Upper lobe of left lung (tissue), 6 donors: Measurements from ENCODE around the gene C6orf163. TPM values are rescaled to one million over a fixed set of nuclear protein-coding genes. Genes with fewer than 3 reads are reported as not detected.

Experiments
- ATAC-seq, 2 donors: fragments of 200-7000 bp; cut with Tn5 transposase; one replicate each; pipeline ENCODE4 v1.9.1; 2022; ENCODE audit warnings: mild to moderate bottlenecking in 2 of 2, moderate library complexity in 2 of 2; ENCODE audit not compliant: low FRiP score in 2 of 2
- DNase-seq, 2 donors: peaks; one replicate each; pipeline ENCODE4 v3.0.0-alpha.2; 2019 to 2020
- H3K27ac ChIP-seq, 4 donors: fragments of 200-600 bp; sonication (generic); one replicate each; pipeline ENCODE4 v1.5.1; 2016 to 2019
- H3K27me3 ChIP-seq, 4 donors: fragments of 200-600 bp; sonication (generic); one replicate each; pipeline ENCODE4 v1.5.1; 2017 to 2019
- H3K36me3 ChIP-seq, 4 donors: fragments of 200-600 bp; sonication (generic); one replicate each; pipeline ENCODE4 v1.5.1; 2016 to 2019
- H3K4me1 ChIP-seq, 4 donors: fragments of 200-600 bp; sonication (generic); one replicate each; pipeline ENCODE4 v1.5.1; 2018 to 2019
- H3K4me3 ChIP-seq, 4 donors: fragments of 200-600 bp; sonication (generic); one replicate each; pipeline ENCODE4 v1.5.1; 2017 to 2019; ENCODE audit warnings: mild to moderate bottlenecking in 2 of 4, moderate library complexity in 1 of 4
- H3K9me3 ChIP-seq, 4 donors: fragments of 200-600 bp; sonication (generic); one replicate each; pipeline ENCODE4 v1.5.1; 2018 to 2019
- EP300 ChIP-seq, 4 donors: sonication (generic); formaldehyde crosslinking; IDR thresholded peaks; one replicate each; pipeline ENCODE4 v1.5.1; 2017; ENCODE audit warnings: antibody characterized with exemption in 4 of 4, control low read depth in 2 of 4
- POLR2A ChIP-seq, 4 donors: fragments of 450-650 bp; IDR thresholded peaks; one replicate each; pipeline ENCODE4 v1.5.1; 2016 to 2017; ENCODE audit warnings: antibody characterized with exemption in 4 of 4, mild to moderate bottlenecking in 2 of 4
- POLR2AphosphoS5 ChIP-seq, 2 donors: sonication (generic); formaldehyde crosslinking; IDR thresholded peaks; one replicate each; pipeline ENCODE4 v1.5.1; 2017; ENCODE audit warnings: antibody characterized with exemption in 2 of 2
- WGBS, 2 donors: methylation state at CpG; one replicate each; pipeline ENCODE4 v1.1.5; 2017 to 2018; 5-methylcytosine and 5-hydroxymethylcytosine counted together
- total RNA-seq, 6 donors: library from RNA; depleted of rRNA in 4 of 6; stranded (reverse); fragments of >200 nt in 4 of 6; gene quantifications; one replicate each; pipeline versions ENCODE4 v1.1.0 to v1.2.1, GENCODE V29; 2016 to 2021
- TF ChIP-seq, protein P1 (sequence below), 6 experiments: fragments of 450-650 bp in 4 of 6; fragments of 200-600 bp in 2 of 6; sonication (generic) in 2 of 6; IDR thresholded peaks; one replicate each; pipeline ENCODE4 v1.5.1; 2016 to 2019; ENCODE audit warnings: antibody characterized with exemption in 6 of 6
- donor health status: DM: no; HTN: no; CAD: no; lungs with moderate emphysema.
- donor health status: DM: no; HTN: yes; CAD: no; lungs with severe emphysema.

C6orf163 gene
- total RNA-seq, 6 donors from 2014 or later = 1.6 to 7.3 (median 2.1) TPM

DNA sequence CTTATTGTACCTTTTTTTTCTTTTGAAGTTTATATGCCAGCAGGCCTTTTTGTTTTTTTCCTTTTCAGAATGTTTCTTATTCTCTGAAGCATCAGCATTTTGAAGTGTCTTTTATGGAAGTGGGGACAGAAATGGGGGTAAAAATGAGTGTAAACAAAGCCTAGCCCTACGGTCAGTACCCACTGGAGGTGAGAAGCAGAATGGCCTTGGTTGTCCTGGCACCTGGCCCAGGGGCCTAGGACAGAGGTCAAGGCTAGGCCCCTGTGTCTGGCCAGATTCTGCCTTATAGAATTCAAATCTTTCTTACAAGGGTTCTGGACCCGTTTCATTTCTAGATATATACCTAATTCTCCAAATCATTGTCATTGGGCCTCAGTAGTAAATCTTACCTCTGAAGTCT is 3.5 kb upstream of the C6orf163 start:
- Histone ChIP-seq H3K36me3 (peaks cover 0 to 4% (median 0%) of the 10 kb centered on the region in 4 donors), H3K27ac (no peak overlapping the region), H3K9me3 (no peaks in the 10 kb centered on the region), H3K4me3 (no peak overlapping the region), H3K27me3 (no peaks in the 10 kb centered on the region), H3K4me1 (no peaks in the 10 kb centered on the region)
- ATAC-seq (no peak), DNase-seq (no peak)
- TF ChIP-seq POLR2AphosphoS5 (IDR thresholded peaks at IDR 0.05) = no peak
- TF ChIP-seq, protein P1, sequence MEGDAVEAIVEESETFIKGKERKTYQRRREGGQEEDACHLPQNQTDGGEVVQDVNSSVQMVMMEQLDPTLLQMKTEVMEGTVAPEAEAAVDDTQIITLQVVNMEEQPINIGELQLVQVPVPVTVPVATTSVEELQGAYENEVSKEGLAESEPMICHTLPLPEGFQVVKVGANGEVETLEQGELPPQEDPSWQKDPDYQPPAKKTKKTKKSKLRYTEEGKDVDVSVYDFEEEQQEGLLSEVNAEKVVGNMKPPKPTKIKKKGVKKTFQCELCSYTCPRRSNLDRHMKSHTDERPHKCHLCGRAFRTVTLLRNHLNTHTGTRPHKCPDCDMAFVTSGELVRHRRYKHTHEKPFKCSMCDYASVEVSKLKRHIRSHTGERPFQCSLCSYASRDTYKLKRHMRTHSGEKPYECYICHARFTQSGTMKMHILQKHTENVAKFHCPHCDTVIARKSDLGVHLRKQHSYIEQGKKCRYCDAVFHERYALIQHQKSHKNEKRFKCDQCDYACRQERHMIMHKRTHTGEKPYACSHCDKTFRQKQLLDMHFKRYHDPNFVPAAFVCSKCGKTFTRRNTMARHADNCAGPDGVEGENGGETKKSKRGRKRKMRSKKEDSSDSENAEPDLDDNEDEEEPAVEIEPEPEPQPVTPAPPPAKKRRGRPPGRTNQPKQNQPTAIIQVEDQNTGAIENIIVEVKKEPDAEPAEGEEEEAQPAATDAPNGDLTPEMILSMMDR (IDR thresholded peaks at IDR 0.05) = no peak
- no peak for TF ChIP-seq POLR2A (IDR thresholded peaks at IDR 0.05)
- TF ChIP-seq EP300 (IDR thresholded peaks at IDR 0.05) = no peak
- 87 to 93% methylated on average over 2 of the region's 2 CpGs for WGBS, 2 donors

DNA sequence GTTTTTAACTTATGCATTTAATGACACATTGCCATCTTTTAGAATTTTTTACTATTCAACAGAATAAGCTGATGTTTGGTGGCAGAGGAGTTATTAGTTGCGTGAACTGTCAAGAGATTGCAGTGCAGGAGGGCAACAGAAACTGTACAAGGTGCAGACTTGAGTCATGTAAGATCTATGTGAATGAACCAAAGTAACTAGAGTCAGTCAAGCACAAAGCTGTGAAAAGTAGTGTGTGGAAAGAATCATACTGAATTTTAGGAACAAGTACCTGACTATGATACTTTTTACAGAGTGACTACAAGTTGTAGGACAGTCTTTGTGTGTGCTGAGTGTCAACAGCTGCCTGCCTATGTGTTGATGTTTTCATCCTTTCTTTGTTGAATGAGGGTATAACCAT is 2.7 kb upstream of the C6orf163 start:
- Histone ChIP-seq H3K36me3 (peaks cover 0 to 4% (median 0%) of the 10 kb centered on the region in 4 donors), H3K4me1 (no peaks in the 10 kb centered on the region), H3K27ac (no peak overlapping the region), H3K27me3 (no peaks in the 10 kb centered on the region), H3K9me3 (no peaks in the 10 kb centered on the region), H3K4me3 (no peak overlapping the region)
- TF ChIP-seq POLR2A (IDR thresholded peaks at IDR 0.05) (no peak), POLR2AphosphoS5 (IDR thresholded peaks at IDR 0.05) (no peak), EP300 (IDR thresholded peaks at IDR 0.05) (no peak)
- TF ChIP-seq, protein P1 (IDR thresholded peaks at IDR 0.05) = no peak
- DNase-seq = no peak
- ATAC-seq = no peak
- WGBS, 2 donors = 100% methylated on average over 1 of the region's 1 CpG

DNA sequence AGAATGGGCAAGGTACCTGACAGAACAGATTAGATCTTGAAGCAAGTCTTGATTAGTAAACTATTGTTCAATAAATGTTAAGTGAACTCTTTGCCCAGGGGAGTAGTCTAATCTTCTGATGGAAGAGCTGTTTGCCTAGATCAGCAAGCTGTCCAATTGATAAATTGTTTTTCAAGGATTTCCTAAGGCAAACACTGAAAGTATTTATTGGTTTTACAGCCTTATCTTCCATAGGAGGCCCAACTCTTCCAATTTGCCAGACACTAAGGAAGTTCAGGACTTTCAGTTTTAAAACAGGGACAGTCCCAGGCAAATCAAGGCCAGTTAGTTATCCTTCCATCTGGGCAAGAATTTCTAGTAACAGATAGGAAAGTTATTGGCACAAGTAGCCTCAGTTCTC is 1.8 kb upstream of the C6orf163 start:
- TF ChIP-seq EP300 (IDR thresholded peaks at IDR 0.05) = no peak
- no peak for TF ChIP-seq POLR2AphosphoS5 (IDR thresholded peaks at IDR 0.05)
- TF ChIP-seq POLR2A (IDR thresholded peaks at IDR 0.05) = no peak
- TF ChIP-seq, protein P1 (IDR thresholded peaks at IDR 0.05) = no peak
- H3K9me3 ChIP-seq = no peaks in the 10 kb centered on the region
- peaks cover 0 to 4% (median 0%) of the 10 kb centered on the region in 4 donors for H3K36me3 ChIP-seq
- DNase-seq = no peak
- ATAC-seq = no peak
- no peak overlapping the region for H3K4me3 ChIP-seq
- H3K27ac ChIP-seq = no peak overlapping the region
- H3K27me3 ChIP-seq = no peaks in the 10 kb centered on the region
- no peaks in the 10 kb centered on the region for H3K4me1 ChIP-seq

DNA sequence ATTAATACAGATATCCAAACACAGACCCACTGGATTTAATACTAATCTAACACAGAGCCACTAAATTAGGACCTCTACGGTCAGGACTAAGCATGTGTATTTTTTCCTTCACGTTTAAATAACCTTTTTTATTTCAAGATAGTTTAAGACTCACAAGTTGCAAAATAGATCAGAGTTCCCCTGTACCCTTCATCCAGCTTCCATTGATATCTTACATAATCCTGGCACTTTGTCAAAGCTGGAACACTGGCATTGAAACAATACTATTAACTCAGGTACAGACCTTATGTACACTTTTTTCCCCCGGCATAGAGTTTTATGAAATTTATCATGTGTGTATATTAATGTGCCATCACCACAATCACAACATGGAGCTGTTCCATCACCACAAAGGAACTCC is 2.1 kb downstream of the C6orf163 start:
- Histone ChIP-seq H3K4me1 (no peaks in the 10 kb centered on the region), H3K27me3 (no peaks in the 10 kb centered on the region), H3K4me3 (no peak overlapping the region), H3K27ac (no peak overlapping the region), H3K9me3 (no peaks in the 10 kb centered on the region), H3K36me3 (peaks cover 0 to 4% (median 0%) of the 10 kb centered on the region in 4 donors)
- TF ChIP-seq POLR2AphosphoS5 (IDR thresholded peaks at IDR 0.05) (no peak), EP300 (IDR thresholded peaks at IDR 0.05) (no peak), POLR2A (IDR thresholded peaks at IDR 0.05) (no peak)
- TF ChIP-seq, protein P1 (IDR thresholded peaks at IDR 0.05) = no peak
- WGBS, 2 donors = 92 to 94% methylated on average over 3 of the region's 3 CpGs
- DNase-seq (no peak), ATAC-seq (no peak)

DNA sequence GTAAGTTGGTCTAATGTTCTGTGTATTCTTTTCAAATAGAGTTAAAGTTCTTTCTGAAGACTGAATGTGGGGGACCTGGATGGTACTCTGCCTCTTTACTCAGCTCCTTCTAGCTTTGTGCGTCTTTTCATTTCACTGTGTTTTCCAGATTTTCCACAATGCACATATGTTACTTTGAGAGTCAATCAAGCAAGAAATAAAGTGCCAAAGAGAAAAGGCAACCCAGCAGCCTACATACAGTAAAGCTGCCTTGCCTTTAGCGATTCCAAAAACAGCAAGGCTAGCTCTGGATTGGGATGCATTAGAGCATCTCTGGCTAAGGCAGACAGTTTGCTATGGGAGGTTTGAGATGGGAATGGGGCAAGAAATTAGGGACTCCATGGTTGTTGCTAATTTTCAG is 5.3 kb downstream of the C6orf163 start:
- H3K27me3 ChIP-seq = no peaks in the 10 kb centered on the region
- no peak overlapping the region for H3K27ac ChIP-seq
- H3K4me3 ChIP-seq = no peak overlapping the region
- H3K9me3 ChIP-seq = no peaks in the 10 kb centered on the region
- TF ChIP-seq, protein P1 (IDR thresholded peaks at IDR 0.05) = no peak
- TF ChIP-seq POLR2AphosphoS5 (IDR thresholded peaks at IDR 0.05) (no peak), POLR2A (IDR thresholded peaks at IDR 0.05) (no peak), EP300 (IDR thresholded peaks at IDR 0.05) (no peak)
- no peaks in the 10 kb centered on the region for H3K4me1 ChIP-seq
- 95 to 100% methylated on average over 2 of the region's 2 CpGs for WGBS, 2 donors
- ATAC-seq (no peak), DNase-seq (no peak)
- no peaks in the 10 kb centered on the region for H3K36me3 ChIP-seq
